Superior temporal gyrus (tissue), 1 donor: ENCODE results near the gene CNR2.
A peak's percentile ranks its signal among the peaks of the same experiment; 100 is the strongest.
"Not testable (repeated sequence)": the region's sequence is repeated elsewhere in the genome, so short reads cannot be mapped to it uniquely, and the experiment has no call there.

ENCODE experiments used
- DNase-seq: peaks from one replicate; pipeline ENCODE4 v3.0.0-alpha.2; 2016; ENCODE audit errors: extremely low spot score

Gene CNR2

GRCh38 chr1:23916209-23917131, 3.3 kb upstream of the CNR2 start:
- peak; percentile 56 for DNase-seq

GRCh38 chr1:23915466-23915865, 2.3 kb upstream of the CNR2 start:
- DNase-seq = no peak

- no peak for DNase-seq
These were observed 1.8 kb upstream of the CNR2 start for GRCh38 chr1:23914921-23915320.

- no peak for DNase-seq
These were observed 1.2 kb downstream of the CNR2 start for GRCh38 chr1:23911921-23912320.

- no peak for DNase-seq
These were observed 2.5 kb downstream of the CNR2 start for GRCh38 chr1:23910553-23911246.

- no peak for DNase-seq
These were observed 3.0 kb downstream of the CNR2 start for GRCh38 chr1:23910144-23910543.

- DNase-seq = no peak
These were observed 3.8 kb downstream of the CNR2 start for GRCh38 chr1:23909412-23909811.

- no peak for DNase-seq
These were observed 4.5 kb downstream of the CNR2 start for GRCh38 chr1:23908453-23909341.

GRCh38 chr1:23906731-23907130, 6.4 kb downstream of the CNR2 start:
- no peak for DNase-seq

GRCh38 chr1:23905461-23906025, 7.6 kb downstream of the CNR2 start:
- DNase-seq = no peak

- DNase-seq = no peak
These were observed 8.3 kb downstream of the CNR2 start for GRCh38 chr1:23904748-23905357.

- no peak for DNase-seq
These were observed 9.4 kb downstream of the CNR2 start for GRCh38 chr1:23903754-23904153.

GRCh38 chr1:23902321-23903278, 10.6 kb downstream of the CNR2 start:
- DNase-seq = no peak

GRCh38 chr1:23900017-23900416, 13.1 kb downstream of the CNR2 start:
- not testable (repeated sequence) for DNase-seq

GRCh38 chr1:23899070-23899469, 14.1 kb downstream of the CNR2 start:
- no peak for DNase-seq

- no peak for DNase-seq
These were observed 16.1 kb downstream of the CNR2 start for GRCh38 chr1:23897083-23897482.

GRCh38 chr1:23896491-23896890, 16.7 kb downstream of the CNR2 start:
- DNase-seq = no peak

- DNase-seq = no peak
These were observed 17.2 kb downstream of the CNR2 start for GRCh38 chr1:23895993-23896392.

- no peak for DNase-seq
These were observed 18.1 kb downstream of the CNR2 start for GRCh38 chr1:23895082-23895481.

GRCh38 chr1:23889074-23889473, 24.1 kb downstream of the CNR2 start:
- DNase-seq = no peak
